T-helper 22 cell (primary cell): ENCODE data around the gene KXD1.
"Not testable (repeated sequence)": the region's sequence is repeated elsewhere in the genome, so short reads cannot be mapped to it uniquely, and the experiment has no call there.

ENCODE experiments used
- DNase-seq: peaks from one replicate; pipeline ENCODE4 v3.0.0-alpha.2; 2020; ENCODE audit warnings: low read depth

KXD1 gene

DNA sequence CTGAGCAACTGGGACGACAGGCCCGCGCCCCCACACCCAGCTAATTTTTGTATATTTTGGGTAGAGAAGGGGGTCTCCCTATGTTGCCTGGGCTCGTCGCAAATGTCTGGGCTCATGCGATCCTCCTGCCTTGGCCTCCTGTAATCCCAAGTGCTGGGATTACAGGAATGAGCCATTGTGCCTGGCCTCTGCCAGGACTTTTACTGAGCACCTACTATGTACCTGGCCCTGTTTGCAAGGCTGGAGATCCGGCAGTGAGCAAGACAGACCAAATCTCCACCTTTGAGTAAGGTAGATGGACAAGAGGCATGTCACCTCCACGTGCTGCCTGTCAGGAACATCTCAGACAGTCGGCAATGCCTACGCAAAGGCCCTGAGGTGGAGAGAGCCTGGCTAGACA lies 21.2 kb upstream of the KXD1 start:
- DNase-seq = no peak

DNA sequence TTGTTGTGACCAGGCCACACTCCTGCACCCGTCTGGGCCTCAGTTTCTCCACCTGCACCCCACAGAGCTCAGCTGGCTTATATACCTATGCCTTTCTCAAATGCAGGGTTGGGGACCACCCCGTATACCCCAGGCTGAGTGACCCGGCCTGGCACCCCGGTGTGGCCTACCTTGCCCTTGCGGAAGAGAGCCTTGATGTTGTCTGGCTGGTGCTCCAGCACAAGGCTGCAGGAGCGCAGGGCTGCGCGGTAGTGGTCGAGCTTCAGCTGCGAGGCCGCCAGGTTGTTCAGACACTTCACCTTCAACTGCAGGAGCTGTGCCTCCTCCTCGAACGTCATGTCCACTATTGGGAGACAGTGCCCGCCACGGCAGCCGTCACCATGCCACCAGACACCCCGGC lies 20.2 kb upstream of the KXD1 start:
- DNase-seq = no peak

DNA sequence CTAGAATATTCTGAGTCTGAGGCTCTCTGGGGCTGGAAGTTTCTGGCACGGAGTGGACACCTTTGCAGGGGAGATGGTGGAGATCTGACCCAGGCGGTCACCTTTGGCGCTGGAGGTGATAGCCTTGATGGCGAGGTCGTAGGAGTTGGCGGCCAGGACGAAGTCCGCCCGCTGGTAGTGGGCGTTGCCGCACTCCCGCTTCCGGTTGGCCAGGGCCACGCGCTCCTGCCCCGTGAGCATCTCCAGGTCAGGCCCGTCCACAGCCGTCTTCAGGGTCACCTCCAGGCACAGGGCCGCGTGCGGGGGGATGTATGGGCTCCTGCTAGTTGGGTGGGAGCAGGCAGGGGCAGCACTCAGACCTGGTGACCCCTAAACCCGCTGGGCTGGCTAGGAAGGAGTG lies 19.6 kb upstream of the KXD1 start:
- no peak for DNase-seq

DNA sequence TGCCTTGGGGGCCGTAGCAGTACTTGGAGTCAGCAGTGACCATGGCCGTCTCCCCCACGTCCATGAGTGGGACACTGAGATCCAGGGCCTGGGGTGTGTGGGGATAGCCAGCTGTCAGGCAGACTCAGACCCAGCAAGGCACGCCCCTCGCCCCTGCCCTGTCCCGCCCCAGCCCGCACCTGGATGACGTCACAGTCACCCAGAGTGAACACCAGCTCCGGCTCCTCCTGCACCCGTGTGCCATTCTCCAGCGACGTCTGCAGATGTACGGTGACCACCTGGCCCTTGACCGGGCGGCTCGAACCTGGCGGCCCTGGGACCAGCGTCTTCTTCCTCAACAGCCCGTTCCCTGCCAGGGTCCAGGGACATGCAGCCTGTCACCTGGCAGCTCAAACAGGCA lies 18.3 kb upstream of the KXD1 start:
- DNase-seq = no peak

DNA sequence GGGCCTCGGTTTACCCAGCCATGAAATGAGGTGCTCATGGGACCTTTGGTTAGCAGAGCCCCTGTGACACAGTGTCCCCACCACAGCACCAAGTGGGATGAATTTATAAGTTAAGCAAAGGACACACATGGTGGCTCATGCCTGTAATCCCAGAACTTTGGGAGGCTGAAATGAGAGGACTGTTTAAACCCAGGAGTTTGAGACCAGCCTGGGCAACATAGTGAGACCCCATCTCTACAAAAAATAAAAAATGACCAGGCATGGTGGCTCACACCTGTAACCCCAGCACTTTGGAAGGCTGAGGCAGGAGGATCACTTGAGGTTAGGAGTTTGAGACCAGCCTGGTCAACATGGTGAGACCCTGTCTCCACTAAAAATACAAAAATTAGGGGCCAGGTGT lies 17.5 kb upstream of the KXD1 start:
- not testable (repeated sequence) for DNase-seq

DNA sequence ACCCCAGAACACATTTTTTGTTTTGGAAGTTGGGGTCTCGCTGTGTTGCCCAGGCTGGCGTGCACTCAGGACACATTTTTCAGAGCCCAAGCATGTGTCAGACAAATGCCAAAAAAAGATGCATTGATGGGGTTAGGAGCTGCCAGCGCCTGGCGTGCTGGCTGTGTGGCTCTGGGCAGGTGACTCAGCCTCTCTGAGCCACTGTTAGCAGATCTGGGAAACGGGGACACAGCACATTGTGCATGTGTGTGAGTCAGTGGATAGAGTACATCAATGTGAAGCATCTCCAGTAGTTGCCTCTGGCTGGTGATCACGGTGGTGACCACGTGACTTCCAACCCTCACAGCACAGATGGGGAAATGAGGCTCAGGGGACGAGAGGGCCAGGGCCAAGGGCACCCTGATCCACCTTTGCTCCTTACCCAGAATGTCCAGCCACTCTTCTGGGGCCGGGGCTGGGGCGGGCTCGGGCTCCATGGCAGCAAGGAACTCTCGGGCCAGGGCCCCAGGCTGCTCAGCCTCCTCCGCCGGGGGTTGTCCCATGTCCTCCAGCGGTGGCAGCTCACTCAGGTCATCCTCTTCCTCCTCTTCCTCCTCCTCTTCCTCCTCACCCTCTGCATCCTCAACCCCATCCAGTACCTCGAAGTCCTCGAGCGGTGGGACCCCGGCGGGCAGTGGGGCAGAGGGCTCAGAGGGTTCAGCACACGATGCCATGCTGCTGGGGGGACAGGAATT lies 16.2 kb upstream of the KXD1 start:
- no peak for DNase-seq

DNA sequence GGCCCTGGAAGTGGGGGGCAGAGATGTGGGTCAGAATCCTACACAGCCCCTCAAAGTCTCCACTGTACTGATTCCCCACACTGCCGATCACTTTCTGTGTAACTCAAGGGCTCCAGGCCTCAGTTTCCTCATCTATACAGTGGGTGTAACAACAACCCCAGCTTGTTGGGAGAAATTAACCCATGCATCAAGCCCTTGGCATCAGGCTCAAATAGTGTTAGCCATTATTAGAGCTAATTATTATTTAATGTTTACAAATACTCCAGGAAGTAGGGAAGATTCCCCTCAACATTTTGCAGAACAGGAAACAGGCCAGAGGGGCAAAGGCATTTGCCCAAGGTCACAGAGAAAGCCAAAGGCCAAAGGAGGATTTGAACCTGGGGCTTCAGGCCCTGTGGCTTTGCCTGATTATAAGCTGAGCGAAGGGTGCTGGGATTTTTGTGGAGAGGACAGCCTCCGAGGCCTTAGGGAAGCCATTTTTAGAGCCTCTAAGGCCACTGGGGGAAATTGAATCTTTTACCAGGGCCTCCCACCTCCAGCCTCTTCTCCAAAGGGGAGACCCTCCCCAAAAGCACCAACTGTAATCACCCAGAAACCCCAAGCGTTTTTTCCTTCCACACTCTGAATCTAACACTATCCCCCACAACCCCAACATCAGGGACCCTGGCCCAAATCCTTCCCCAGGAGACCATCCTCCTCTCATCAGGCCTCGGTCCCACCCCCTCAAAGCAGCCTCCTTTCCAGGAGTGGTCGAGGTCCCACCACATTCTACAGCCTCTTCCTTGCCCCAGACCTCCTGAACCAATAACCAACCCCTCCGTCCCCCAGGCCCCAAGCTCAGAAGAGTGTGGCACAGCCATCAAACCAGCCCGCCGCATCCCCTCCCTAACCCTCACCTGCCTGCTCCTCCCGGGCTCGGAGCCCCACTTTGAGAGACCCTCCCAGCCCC lies 15.4 kb upstream of the KXD1 start:
- DNase-seq = no peak

DNA sequence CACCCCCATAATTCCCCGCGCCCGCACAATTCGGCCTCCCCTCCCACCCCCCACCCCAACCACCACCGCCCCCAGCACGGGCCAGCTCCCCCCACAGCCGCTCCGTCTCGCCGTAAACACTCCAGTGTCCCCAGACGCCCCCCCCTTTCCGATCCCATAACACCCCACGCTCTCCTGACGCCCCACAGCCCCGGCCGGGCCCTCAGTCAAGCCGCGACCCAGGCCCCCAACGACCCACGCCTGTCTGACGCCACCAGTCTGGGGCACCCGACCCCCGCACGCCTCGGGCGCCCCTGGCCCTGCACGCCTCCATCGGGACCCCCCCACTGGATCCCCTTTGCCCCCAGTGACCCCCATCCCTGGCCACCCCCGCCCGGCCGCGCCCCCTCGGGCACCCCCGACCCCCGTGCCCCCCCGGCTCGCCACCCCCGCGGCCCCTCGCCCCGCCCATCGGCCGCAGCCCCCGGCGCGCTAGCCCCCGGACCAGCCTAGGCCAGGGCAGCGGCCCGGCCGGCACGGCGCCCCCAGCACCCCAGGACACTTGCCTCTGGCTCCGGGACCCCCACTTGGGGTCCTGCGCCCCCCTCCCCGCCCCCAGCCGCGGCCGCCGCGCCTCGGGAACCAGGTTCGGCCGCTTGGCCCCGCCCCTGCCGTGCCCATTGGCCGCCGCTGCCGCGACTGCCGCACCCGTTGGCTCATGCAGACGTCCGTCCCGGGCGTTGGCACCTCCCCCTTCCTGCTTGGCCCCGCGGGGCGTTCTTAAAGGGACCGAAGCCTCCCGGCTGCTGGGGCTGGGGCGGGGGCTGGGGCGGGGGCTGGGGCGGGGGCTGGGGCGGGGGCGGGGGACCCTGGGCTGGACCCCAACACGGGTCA lies 14.5 kb upstream of the KXD1 start, which contains the start of gene FKBP8:
TSS of gene FKBP8 (minus strand) at position 633 of the 873 bp plus-strand sequence. CDS start 1,603 bp downstream, outside the sequence.
- peak; percentile 85 for DNase-seq

DNA sequence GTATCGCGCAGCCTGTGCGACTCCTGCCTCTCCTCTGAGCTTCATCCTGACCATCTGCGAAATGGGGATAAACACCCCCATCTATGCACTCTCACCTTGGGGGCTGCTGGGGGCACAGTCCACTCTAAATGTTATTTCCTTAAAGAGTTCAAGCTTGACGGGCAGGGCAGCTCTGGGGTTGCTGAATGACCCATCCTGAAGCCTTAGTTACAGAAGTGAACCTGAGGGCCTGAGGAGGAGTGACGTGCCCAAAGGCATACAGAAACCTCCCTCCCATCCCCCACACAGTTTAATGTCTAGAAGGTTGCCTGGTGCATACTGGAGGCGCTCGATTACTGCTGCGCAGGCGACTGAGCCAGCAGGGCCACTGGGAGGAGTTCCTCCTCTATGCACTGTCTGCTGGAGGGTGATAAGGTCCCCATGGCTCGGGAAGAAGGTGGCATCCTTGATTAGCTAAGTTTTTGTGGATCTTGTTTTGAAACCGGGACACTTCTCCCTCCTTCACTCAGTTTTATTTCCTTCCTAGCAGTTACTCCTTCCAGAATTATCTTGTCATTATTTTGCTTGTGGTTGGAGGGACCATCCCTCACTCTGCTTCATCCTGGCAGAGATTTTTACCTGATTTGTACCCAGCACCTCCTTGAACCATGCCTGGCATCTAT lies 13.7 kb upstream of the KXD1 start:
- DNase-seq = peak; percentile 64

DNA sequence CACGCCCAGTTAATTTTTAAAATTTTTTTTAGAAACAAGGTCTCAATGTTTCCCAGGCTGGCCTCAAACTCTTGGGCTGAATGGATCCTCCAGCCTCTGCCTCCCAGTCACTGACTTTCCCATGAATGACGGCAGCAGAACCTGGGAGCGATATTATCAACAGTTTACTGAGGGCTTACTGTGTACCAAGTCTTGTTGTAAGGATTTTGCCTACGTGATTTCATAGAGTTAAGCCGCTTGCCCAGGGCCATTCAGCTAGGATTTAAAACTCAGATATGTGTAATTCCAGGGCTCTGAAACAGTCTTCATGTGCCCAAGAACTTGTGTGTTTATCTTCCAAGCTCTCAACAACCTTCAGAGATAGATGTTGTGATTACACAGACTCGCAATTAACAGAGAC lies 6.0 kb upstream of the KXD1 start:
- DNase-seq = no peak

DNA sequence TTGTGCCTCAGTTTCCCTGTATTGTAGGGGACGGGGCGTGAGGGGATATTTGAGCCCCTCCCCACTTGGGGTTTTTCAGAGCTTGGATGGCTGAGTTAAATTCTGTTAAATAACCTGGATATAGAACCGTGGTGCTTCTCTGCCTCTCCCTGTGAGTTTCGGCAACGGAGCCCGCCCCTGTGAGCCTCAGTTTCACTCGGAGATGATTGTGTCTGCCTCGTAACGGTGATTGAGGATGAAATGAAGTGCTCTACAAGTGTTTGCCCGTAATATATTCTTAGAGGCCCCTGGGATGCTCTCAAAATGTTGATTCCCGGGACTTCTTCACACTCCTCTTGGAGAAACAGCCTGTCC lies 509 bp downstream of the KXD1 start:
- no peak for DNase-seq

DNA sequence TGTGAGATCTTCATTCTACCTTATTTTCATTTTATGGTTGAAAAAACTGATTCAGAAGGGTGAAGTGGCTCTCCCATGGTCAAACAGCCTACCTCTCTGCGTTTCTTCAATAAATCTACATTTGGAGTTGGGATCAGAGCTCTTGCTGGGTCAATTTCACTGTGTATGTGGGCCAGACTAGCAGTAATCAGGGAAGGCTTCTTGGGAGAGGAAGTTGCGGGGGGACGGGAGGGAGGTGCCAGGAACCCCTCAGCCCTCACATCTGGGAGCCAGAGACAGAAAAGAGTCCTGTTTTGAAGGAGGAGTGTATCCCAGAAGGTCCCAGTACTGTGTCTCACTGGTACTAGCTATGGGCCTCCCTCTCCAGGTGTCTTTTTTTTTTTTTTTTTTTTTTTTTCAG lies 934 bp downstream of the KXD1 start:
- no peak for DNase-seq

DNA sequence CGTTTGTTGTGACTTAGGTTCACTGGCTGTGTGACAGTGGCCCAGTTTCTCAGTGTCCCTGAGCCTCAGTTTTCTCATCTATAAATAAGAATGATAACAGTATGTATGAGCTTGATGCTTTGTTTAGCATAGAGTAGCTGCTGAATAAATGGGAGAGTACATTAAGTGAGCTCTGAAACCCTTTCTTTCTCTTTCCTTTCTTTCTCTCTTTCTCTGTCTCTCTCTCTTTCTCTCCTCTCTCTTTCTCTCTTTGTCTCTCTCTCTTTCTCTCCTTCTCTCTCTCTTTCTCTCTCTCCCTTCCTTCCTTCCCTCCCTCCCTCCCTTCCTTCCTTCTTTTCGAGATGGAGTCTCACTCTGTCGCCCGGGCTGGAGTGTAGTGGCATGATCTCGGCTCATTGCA lies 2.0 kb downstream of the KXD1 start:
- no peak for DNase-seq

DNA sequence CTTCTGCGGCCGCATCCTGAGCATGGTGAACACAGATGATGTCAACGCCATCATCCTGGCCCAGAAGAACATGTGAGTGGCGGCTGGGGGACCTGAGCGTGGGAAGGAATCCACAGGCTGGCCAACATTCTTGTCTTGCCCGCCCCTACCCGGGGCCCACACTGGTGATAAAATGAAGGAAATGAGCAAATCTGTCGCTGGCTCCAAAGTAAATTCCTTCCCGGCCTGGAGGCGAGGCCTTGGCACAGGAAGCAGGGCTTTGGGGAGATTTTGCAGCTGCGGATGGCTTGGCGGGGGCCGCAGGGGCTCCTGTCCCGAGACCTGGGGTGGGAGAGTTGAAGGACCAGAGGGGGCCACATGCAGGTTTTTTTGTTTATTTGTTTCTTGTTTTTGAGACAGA lies 4.4 kb downstream of the KXD1 start:
- DNase-seq = no peak

DNA sequence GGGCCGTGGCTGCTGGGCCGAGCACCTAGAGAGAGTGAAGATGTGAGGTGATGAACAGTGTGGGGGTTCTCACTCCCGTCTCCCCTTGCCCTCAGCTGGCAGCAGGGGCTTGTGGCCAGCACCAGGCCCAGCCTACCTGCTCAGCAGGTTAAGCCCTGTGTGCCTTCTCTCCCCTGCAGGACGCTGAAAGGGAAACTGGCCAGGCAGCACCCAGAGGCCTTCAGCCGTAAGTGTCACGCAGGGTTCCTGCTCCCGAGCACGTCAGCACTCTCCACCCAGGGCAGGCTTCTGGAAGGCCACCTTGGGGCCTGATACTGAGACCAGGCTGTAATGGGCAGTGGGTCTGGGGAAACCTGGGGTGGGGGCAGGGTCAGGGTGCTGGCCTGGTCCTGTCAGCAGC lies 9.3 kb downstream of the KXD1 start:
- DNase-seq = no peak

DNA sequence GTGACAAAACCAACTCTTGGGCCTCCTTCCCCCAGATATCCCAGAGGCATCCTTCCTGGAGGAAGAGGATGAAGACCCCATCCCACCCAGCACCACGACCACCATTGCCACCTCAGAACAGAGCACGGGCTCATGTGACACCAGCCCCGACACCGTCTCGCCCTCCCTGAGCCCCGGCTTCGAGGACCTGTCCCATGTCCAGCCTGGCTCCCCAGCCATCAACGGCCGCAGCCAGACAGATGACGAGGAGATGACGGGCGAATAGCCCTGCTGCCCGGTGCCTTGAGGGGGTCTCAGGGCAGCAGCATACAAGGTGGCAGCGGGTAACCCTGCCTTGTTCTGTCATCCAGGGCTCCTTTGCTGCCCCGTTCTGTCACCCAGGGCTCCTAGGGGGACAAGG lies 10.7 kb downstream of the KXD1 start:
- DNase-seq = no peak

DNA sequence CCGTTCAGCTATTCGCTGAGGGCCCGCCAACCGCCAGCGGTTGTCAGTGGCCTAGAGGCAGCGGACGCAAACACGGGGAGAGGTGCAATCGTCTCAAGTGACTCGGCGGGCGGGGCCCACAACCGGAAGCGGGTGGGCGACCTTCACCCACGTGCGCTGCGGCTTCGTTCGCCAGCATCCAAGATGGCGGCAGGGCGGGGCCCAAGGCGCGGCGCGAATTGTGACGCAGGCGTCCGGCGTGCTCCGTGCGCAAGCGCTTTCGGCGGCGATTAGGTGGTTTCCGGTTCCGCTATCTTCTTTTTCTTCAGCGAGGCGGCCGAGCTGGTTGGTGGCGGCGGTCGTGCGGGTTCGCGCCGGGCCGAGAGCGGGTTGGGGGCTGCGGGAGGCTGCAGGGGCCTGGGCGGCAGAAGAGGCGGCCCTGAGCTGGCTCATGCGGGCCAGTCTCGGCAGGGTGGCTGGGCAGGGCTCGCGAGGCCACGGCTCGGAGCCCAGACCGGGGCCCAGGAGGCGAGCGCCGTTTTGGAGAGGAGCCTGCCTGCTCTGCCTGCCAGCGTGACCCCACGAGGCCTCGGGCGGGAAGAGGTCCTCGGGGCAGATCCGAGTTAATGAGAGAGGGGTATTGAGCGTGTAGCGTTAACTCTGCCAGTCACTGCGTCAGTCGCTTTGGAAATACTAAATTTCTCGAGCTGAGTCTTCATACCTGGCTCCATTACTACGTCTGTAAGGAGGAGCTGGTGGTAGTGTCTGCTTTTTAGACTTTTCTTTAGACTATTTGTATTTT lies 14.1 kb downstream of the KXD1 start, which contains the start of gene UBA52:
TSS of gene UBA52 (plus strand) at position 294 of the 781 bp plus-strand sequence. CDS start 1,444 bp downstream, outside the sequence.
- DNase-seq = peak; percentile 97

DNA sequence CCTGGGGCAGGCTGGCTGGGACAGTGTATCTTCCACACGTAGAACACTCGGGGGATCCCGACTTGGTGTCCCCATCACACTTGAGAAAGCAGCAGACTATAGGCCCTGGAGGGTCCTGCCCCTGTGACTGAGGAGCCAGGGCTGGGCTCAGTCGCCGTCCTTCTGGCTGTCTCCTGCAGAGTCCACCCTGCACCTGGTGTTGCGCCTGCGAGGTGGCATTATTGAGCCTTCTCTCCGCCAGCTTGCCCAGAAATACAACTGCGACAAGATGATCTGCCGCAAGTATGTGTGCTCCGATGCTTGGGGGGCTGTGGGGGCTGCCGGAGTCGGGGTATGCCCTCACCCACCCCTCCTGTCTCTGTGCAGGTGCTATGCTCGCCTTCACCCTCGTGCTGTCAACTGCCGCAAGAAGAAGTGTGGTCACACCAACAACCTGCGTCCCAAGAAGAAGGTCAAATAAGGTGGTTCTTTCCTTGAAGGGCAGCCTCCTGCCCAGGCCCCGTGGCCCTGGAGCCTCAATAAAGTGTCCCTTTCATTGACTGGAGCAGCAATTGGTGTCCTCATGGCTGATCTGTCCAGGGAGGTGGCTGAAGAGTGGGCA lies 17.1 kb downstream of the KXD1 start:
- no peak for DNase-seq

DNA sequence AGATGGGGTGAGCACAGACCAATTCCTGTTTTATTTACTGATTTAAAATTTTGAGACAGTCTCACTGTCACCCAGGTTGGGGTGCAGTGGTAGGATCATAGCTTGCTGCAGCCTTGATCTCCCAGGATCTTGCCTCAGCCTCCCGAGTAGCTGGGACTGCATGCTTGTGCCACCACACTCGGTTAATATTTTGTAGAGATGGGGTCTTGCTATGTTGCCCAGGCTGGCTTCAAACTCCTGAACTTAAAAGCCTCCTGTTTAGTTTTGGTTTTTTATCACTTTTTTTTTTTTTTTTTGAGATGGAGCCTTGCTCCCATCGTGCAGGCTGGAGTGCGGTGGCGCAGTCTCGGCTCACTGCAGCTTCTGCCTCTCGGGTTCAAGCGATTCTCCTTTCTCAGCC lies 18.7 kb downstream of the KXD1 start:
- no peak for DNase-seq

DNA sequence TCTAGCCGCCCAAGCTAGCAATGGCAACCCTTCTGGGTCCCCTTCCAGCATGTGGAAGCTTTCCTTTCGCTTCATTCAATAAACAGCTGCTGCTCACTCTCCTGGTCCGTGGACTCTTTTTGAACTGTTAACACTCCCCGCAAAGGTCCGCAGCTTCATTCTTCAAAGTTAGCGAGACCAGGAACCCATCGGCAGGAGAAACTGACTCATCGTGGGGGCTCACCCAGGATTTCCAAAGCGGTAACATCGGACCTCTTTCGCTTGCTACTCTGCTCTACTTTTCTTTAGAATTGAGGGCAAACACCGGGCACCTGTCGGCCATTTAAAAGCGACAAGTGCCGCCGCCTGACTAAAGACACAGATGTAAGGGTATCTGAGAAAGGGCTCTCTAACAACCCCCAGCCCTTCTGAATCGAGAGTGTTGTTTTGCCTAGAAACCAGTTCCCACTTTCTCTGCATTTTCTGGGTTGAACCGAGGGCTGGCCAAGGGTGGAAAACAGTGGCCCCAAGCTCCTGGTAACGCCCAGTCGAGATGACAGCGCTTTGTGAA lies 19.8 kb downstream of the KXD1 start:
- no peak for DNase-seq
